ENCODE data around the gene C2orf68.
A peak's percentile ranks its signal among the peaks of the same experiment; 100 is the strongest.
"Not testable (repeated sequence)": the region's sequence is repeated elsewhere in the genome, so short reads cannot be mapped to it uniquely, and the experiment has no call there.

Gene C2orf68

GRCh38 chr2:85631316-85631715 lies 19.4 kb upstream of the C2orf68 start:
- no peak for DNase-seq (ENCODE audit: low read depth)

GRCh38 chr2:85628658-85629057 lies 16.8 kb upstream of the C2orf68 start:
- DNase-seq (ENCODE audit: low read depth): no peak

GRCh38 chr2:85623991-85624390 lies 12.1 kb upstream of the C2orf68 start:
- no peak for DNase-seq (ENCODE audit: low read depth)

- DNase-seq (ENCODE audit: low read depth): no peak
Observed at GRCh38 chr2:85621338-85621737, 9.5 kb upstream of the C2orf68 start.

- no peak for DNase-seq (ENCODE audit: low read depth)
Observed at GRCh38 chr2:85619617-85620016, 7.8 kb upstream of the C2orf68 start.

GRCh38 chr2:85617723-85618122 lies 5.9 kb upstream of the C2orf68 start:
- DNase-seq (ENCODE audit: low read depth): not testable (repeated sequence)

GRCh38 chr2:85615413-85615728 lies 3.5 kb upstream of the C2orf68 start:
- DNase-seq (ENCODE audit: low read depth): no peak

GRCh38 chr2:85614757-85615156 lies 2.9 kb upstream of the C2orf68 start:
- DNase-seq (ENCODE audit: low read depth): not testable (repeated sequence)

GRCh38 chr2:85613717-85614515 lies 2.0 kb upstream of the C2orf68 start:
- no peak for DNase-seq (ENCODE audit: low read depth)

GRCh38 chr2:85611217-85611704 lies 605 bp downstream of the C2orf68 start:
- no peak for DNase-seq (ENCODE audit: low read depth)

- no peak for DNase-seq (ENCODE audit: low read depth)
Observed at GRCh38 chr2:85607268-85608215, 4.3 kb downstream of the C2orf68 start.

GRCh38 chr2:85606116-85606455 lies 5.8 kb downstream of the C2orf68 start:
- DNase-seq (ENCODE audit: low read depth): no peak

GRCh38 chr2:85605406-85606115 lies 6.3 kb downstream of the C2orf68 start:
- DNase-seq (ENCODE audit: low read depth): no peak

GRCh38 chr2:85604568-85605339 lies 7.1 kb downstream of the C2orf68 start:
- DNase-seq (ENCODE audit: low read depth): no peak

GRCh38 chr2:85604133-85604444 lies 7.8 kb downstream of the C2orf68 start:
- DNase-seq (ENCODE audit: low read depth): not testable (repeated sequence)

GRCh38 chr2:85602476-85603234 lies 9.2 kb downstream of the C2orf68 start, which contains the start of gene TMEM150A:
Gene TMEM150A (minus strand): TSS chr2:85602698. CDS start chr2:85601948, 750 bp downstream.
- DNase-seq (ENCODE audit: low read depth): peak; percentile 82

GRCh38 chr2:85601771-85602475 lies 9.9 kb downstream of the C2orf68 start:
- no peak for DNase-seq (ENCODE audit: low read depth)

GRCh38 chr2:85600951-85601770 lies 10.7 kb downstream of the C2orf68 start:
- no peak for DNase-seq (ENCODE audit: low read depth)

GRCh38 chr2:85600235-85600575 lies 11.7 kb downstream of the C2orf68 start:
- DNase-seq (ENCODE audit: low read depth): no peak
